Neural progenitor cell (in vitro differentiated cells): ENCODE measurements around the gene CILP. TPM values are rescaled to one million over a fixed set of nuclear protein-coding genes. Genes with fewer than 3 reads are reported as not detected.
"Not testable (repeated sequence)": the region's sequence is repeated elsewhere in the genome, so short reads cannot be mapped to it uniquely, and the experiment has no call there.

Source experiments
- DNase-seq: peaks from one replicate; pipeline ENCODE4 v3.0.0-alpha.2; 2016; ENCODE audit warnings: low spot score
- H2AFZ ChIP-seq: fragments of 200-600 bp; sonication (generic); replicated peaks from 2 replicates; pipeline ENCODE4 v1.6.1; 2016; ENCODE audit warnings: antibody characterized with exemption
- H3F3A ChIP-seq: fragments of 200-600 bp; sonication (generic); 2 replicates; pipeline ENCODE4 v1.6.1; 2016; ENCODE audit warnings: antibody characterized with exemption, low read depth
- H3K27ac ChIP-seq: fragments of 200-600 bp; sonication (generic); 2 replicates; pipeline ENCODE4 v1.5.1; 2016; ENCODE audit warnings: mild to moderate bottlenecking
- H3K27me3 ChIP-seq: fragments of 200-600 bp; sonication (generic); 2 replicates; pipeline ENCODE4 v1.6.1; 2016; ENCODE audit warnings: mild to moderate bottlenecking, moderate library complexity
- H3K36me3 ChIP-seq: fragments of 200-600 bp; sonication (generic); 2 replicates; pipeline ENCODE4 v1.5.1; 2016
- H3K4me1 ChIP-seq: fragments of 200-600 bp; sonication (generic); 2 replicates; pipeline ENCODE4 v1.6.1; 2016; ENCODE audit warnings: mixed run types
- H3K4me2 ChIP-seq: fragments of 200-600 bp; sonication (generic); 2 replicates; pipeline ENCODE4 v1.6.1; 2016
- H3K4me3 ChIP-seq: fragments of 200-600 bp; sonication (generic); 2 replicates; pipeline ENCODE4 v1.5.1; 2016
- H3K79me2 ChIP-seq: fragments of 200-600 bp; sonication (generic); 2 replicates; pipeline ENCODE4 v1.6.1; 2016; ENCODE audit warnings: low read depth
- H3K9ac ChIP-seq: fragments of 200-600 bp; sonication (generic); 2 replicates; pipeline ENCODE4 v1.6.1; 2016
- H3K9me3 ChIP-seq: fragments of 200-600 bp; sonication (generic); 2 replicates; pipeline ENCODE4 v1.5.1; 2016; ENCODE audit warnings: low read depth
- H4K20me1 ChIP-seq: fragments of 200-600 bp; sonication (generic); 2 replicates; pipeline ENCODE4 v1.6.1; 2016; ENCODE audit warnings: low read depth
- H3K27ac Mint-ChIP-seq: 3 replicates; pipeline ENCODE4 v1.8.0; 2021; ENCODE audit warnings: mixed read lengths
- H3K27me3 Mint-ChIP-seq: 2 replicates; pipeline ENCODE4 v1.8.0; 2022; ENCODE audit warnings: low read depth, mild to moderate bottlenecking, inconsistent platforms, moderate library complexity, mixed read lengths; ENCODE audit not compliant: insufficient read depth
- H3K36me3 Mint-ChIP-seq: 3 replicates; pipeline ENCODE4 v1.8.0; 2021; ENCODE audit warnings: mixed read lengths
- H3K4me1 Mint-ChIP-seq: 3 replicates; pipeline ENCODE4 v1.8.0; 2021; ENCODE audit warnings: mixed read lengths
- H3K4me3 Mint-ChIP-seq: 3 replicates; pipeline ENCODE4 v1.8.0; 2021; ENCODE audit warnings: mild to moderate bottlenecking, moderate library complexity, mixed read lengths
- H3K9me3 Mint-ChIP-seq: 3 replicates; pipeline ENCODE4 v1.8.0; 2020; ENCODE audit warnings: mixed read lengths
- CTCF ChIP-seq: fragments of 200-600 bp; sonication (generic); IDR thresholded peaks from 2 replicates; pipeline ENCODE4 v1.5.1; 2017; ENCODE audit warnings: antibody characterized with exemption, mild to moderate bottlenecking
- EZH2 ChIP-seq: fragments of 200-600 bp; sonication (generic); IDR thresholded peaks from 2 replicates; pipeline ENCODE4 v1.6.1; 2017; ENCODE audit warnings: antibody characterized with exemption, mild to moderate bottlenecking, moderate library complexity
- EZH2phosphoT487 ChIP-seq: fragments of 200-600 bp; sonication (generic); IDR thresholded peaks from 2 replicates; pipeline ENCODE4 v1.6.1; 2017; ENCODE audit warnings: antibody characterized with exemption
- total RNA-seq: library from RNA; depleted of rRNA; stranded (reverse); fragments of >200 nt; gene quantifications from 2 replicates; pipeline ENCODE4 v1.2.3, GENCODE V29; 2015; ENCODE audit warnings: low replicate concordance

The CILP gene
- total RNA-seq, 1 donor from 2014 or later, result not detected

DNA sequence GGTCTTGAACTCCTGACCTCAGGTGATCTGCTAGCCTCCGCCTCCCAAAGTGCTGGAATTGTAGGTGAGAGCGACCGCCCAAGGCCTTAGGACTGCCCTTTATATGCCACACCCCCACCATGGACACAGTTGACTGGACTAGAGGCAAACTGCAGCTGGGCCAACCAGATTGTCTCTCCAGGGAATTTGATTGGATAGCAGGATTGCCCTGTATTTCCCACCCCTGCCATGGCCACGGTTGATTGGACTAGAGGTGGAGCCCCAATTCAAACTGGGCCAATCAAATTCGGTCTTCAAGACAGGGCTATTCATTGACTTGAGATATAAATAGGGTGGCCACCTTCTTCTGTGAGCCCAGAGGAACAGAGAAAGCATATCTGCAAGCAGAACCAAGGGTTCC is 19.3 kb downstream of the CILP start:
- TF ChIP-seq EZH2phosphoT487 (no peak), EZH2 (no peak), CTCF (no peak)
- Mint-ChIP-seq H3K27ac (peak overlapping the region; percentile 12), H3K27me3 (peaks cover 6% of the 10 kb centered on the region), H3K4me3 (no peak overlapping the region), H3K9me3 (no peaks in the 10 kb centered on the region), H3K4me1 (peaks cover 10% of the 10 kb centered on the region), H3K36me3 (no peaks in the 10 kb centered on the region)
- H3K27me3 ChIP-seq, result no peaks in the 10 kb centered on the region
- no peaks in the 10 kb centered on the region for H3K4me1 ChIP-seq
- no peak overlapping the region for H3K27ac ChIP-seq
- no peak overlapping the region for H3K9ac ChIP-seq
- H2AFZ ChIP-seq, result no peak overlapping the region
- no peaks in the 10 kb centered on the region for H3K36me3 ChIP-seq
- DNase-seq, result no peak
- no peak overlapping the region for H3K4me3 ChIP-seq
- H3K79me2 ChIP-seq, result no peaks in the 10 kb centered on the region
- H3K4me2 ChIP-seq, result no peak overlapping the region
- no peaks in the 10 kb centered on the region for H4K20me1 ChIP-seq
- H3K9me3 ChIP-seq, result no peaks in the 10 kb centered on the region
- H3F3A ChIP-seq, result no peaks in the 10 kb centered on the region

DNA sequence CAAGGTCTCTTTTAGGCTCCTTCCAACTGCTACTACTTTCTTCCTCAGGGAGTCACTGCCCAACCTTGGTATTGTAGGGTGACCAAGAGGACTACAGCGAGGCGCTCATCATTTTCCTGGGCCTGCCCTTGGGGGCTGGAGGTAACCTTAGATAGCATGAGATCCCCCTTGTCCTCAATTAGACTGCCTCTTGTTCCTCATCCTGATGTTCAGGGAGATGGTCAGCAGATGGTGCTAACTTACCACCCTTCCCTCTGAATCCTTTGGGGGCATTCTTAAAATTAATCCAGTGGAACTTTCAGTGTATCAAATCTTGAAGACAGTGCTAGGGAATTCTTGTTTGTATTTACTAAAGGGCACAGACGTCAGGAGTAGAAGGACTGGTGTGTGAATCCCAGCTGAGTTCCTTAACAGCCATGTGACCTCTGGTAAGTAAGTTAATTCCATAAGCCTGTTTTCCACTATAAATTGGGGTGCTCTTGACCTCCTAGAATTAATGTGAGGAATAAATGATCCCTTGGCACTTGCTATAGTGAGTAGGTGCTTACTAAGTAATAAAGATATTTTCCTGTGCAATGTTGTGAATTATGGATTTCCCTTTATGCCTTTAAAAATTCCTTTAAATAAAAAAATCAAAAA is 22.1 kb downstream of the CILP start:
- Histone ChIP-seq H3K27ac (no peak overlapping the region), H3K36me3 (no peaks in the 10 kb centered on the region), H3K9me3 (no peaks in the 10 kb centered on the region), H4K20me1 (no peaks in the 10 kb centered on the region), H3K4me1 (no peaks in the 10 kb centered on the region), H3K27me3 (no peaks in the 10 kb centered on the region), H3F3A (peaks cover 5% of the 10 kb centered on the region), H3K9ac (no peak overlapping the region), H3K4me2 (no peak overlapping the region), H2AFZ (no peak overlapping the region), H3K79me2 (peaks cover 8% of the 10 kb centered on the region), H3K4me3 (no peak overlapping the region)
- no peaks in the 10 kb centered on the region for H3K9me3 Mint-ChIP-seq
- H3K4me1 Mint-ChIP-seq, result peaks cover 17% of the 10 kb centered on the region
- peak; percentile 70 for DNase-seq
- peak overlapping the region; percentile 78 for H3K27ac Mint-ChIP-seq
- H3K4me3 Mint-ChIP-seq, result no peak overlapping the region
- H3K27me3 Mint-ChIP-seq, result peaks cover 6% of the 10 kb centered on the region
- H3K36me3 Mint-ChIP-seq, result no peaks in the 10 kb centered on the region
- TF ChIP-seq EZH2 (no peak), CTCF (peak; percentile 87)

DNA sequence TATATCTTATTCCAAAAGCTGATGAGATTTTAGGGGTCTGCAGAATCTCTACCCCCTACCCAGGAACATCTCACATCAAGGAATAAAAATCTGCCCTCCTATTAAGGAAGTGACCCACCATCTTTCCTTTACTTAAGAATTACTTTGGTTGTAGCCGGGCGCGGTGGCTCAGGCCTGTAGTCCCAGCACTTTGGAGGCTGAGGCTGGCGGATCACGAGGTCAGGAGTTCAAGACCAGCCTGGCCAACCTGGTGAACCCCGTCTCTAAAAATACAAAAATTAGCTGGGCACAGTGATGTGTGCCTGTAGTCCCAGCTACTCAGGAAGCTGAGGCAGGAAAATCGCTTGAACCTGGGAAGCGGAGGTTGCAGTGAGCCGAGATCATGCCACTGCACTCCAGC is 22.8 kb downstream of the CILP start:
- not testable (repeated sequence) for H3F3A ChIP-seq, H3K27ac ChIP-seq, H3K9ac ChIP-seq, H3K4me3 ChIP-seq, H3K9me3 ChIP-seq, H3K27me3 Mint-ChIP-seq, H3K9me3 Mint-ChIP-seq, H3K27me3 ChIP-seq, H3K4me2 ChIP-seq, H3K36me3 ChIP-seq, H3K36me3 Mint-ChIP-seq, H3K4me1 ChIP-seq, H2AFZ ChIP-seq, H4K20me1 ChIP-seq, DNase-seq, H3K4me3 Mint-ChIP-seq, H3K27ac Mint-ChIP-seq
- peaks cover 16% of the 10 kb centered on the region for H3K79me2 ChIP-seq
- peaks cover 19% of the 10 kb centered on the region for H3K4me1 Mint-ChIP-seq

DNA sequence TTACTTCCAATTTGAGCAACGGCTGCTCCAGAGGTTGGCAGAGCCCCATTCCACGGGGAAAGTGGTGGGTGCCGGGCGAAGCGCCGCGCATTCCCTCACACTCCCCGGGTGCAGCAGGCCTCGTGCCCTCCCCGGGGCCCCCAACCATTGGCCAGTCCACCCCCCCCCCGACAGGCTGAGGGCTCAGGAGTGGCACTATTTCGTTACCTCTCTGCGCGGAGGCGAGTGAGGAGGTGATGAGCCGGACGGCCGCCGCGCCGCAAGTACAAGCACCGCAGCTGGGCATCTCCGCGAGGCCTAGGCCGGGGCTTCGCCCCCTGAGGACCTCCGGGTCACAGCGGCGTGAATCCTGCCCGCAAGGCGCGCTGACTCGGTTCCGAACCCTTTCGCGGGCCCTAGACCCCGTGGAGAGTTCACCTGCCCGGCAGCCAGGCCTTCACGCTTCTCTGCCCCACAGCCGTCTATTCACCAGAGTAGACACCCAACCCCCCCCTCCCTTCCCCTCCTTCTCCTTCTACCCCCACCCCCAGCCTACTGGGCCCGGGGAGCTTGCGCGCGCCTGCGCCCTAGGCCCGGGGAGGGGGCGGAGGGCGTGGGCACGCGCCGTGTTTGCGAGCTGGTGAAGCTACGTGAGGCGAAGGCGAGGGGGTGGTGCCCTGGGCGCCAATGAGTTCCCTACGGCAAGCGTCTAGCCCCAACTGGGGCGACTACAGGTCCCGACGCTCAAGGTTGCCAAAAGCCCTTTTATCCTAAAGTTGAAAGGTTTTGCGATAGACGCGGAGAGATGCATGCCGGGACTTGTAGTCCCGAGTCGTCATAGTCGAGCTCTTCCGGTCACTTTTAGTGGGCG is 26.2 kb downstream of the CILP start, which contains the start of gene CLPX:
TSS of gene CLPX (minus strand) at position 475 of the 850 bp plus-strand sequence. CDS start at position 286, 189 bp downstream.
- DNase-seq, result peak; percentile 92
- Mint-ChIP-seq H3K36me3 (peaks cover 3% of the 10 kb centered on the region), H3K9me3 (no peaks in the 10 kb centered on the region), H3K27ac (peak within 1 kb of the TSS; percentile 90), H3K4me3 (peak within 1 kb of the TSS; percentile 98), H3K27me3 (no peaks in the 10 kb centered on the region), H3K4me1 (peaks cover 23% of the 10 kb centered on the region)
- peak within 1 kb of the TSS; percentile 94 for H2AFZ ChIP-seq
- H3K27ac ChIP-seq, result peak within 1 kb of the TSS; percentile 28
- H3K4me1 ChIP-seq, result peaks cover 6% of the 10 kb centered on the region
- no peaks in the 10 kb centered on the region for H3K9me3 ChIP-seq
- peak within 1 kb of the TSS; percentile 93 for H3K4me2 ChIP-seq
- peaks cover 3% of the 10 kb centered on the region for H3K36me3 ChIP-seq
- peak within 1 kb of the TSS; percentile 93 for H3K4me3 ChIP-seq
- H4K20me1 ChIP-seq, result no peaks in the 10 kb centered on the region
- peak within 1 kb of the TSS; percentile 78 for H3K9ac ChIP-seq
- no peaks in the 10 kb centered on the region for H3K27me3 ChIP-seq
- TF ChIP-seq CTCF, result no peak
- no peak for TF ChIP-seq EZH2
- TF ChIP-seq EZH2phosphoT487, result no peak
- H3K79me2 ChIP-seq, result peaks cover 49% of the 10 kb centered on the region
- H3F3A ChIP-seq, result peaks cover 5% of the 10 kb centered on the region
